Common myeloid progenitor, CD34-positive (primary cell): ENCODE measurements around the gene SPRY2.

Experiments
- CTCF ChIA-PET: fragments of 350-600 bp; sonication (Branson Sonifier 250); formaldehyde crosslinking; loops from one replicate; lab custom pipeline; 2021; ENCODE audit warnings: antibody characterized with exemption; lab: Charles Lee
- POLR2A ChIA-PET: fragments of 350-600 bp; sonication (Branson Sonifier 250); formaldehyde crosslinking; loops from one replicate; lab custom pipeline; 2021; ENCODE audit warnings: antibody characterized with exemption; lab: Charles Lee
- DNase-seq, 3 donors: peaks; one replicate each; pipeline versions ENCODE4 v3.0.0 to v3.0.0-alpha.2; 2013
- H3K27ac ChIP-seq, 2 experiments: 1 replicate in 1 of 2; 2 replicates in 1 of 2; pipeline ENCODE4 v1.7.0; 2013; ENCODE audit warnings: inconsistent platforms in 2 of 2, low read length in 2 of 2, mild to moderate bottlenecking in 2 of 2, low read depth in 1 of 2, moderate library complexity in 1 of 2; ENCODE audit not compliant: severe bottlenecking in 2 of 2, insufficient read depth in 1 of 2, poor library complexity in 1 of 2
- H3K27me3 ChIP-seq, 5 experiments: replicated peaks in 2 of 5; 1 replicate in 3 of 5; 2 replicates in 2 of 5; pipeline versions ENCODE4 v1.6.1 to v1.7.0; 2013; ENCODE audit warnings: low read length in 4 of 5, mild to moderate bottlenecking in 2 of 5, moderate library complexity in 2 of 5, inconsistent platforms in 1 of 5; ENCODE audit not compliant: insufficient read depth in 5 of 5, control insufficient read depth in 4 of 5
- H3K36me3 ChIP-seq, 4 experiments: 1 replicate in 2 of 4; 2 replicates in 2 of 4; pipeline versions ENCODE4 v1.6.1 to v1.7.0; 2013; ENCODE audit warnings: low read length in 3 of 4, control low read depth in 1 of 4, mild to moderate bottlenecking in 1 of 4; ENCODE audit not compliant: control insufficient read depth in 4 of 4, insufficient read depth in 4 of 4
- H3K4me1 ChIP-seq, 4 experiments: 1 replicate in 3 of 4; 2 replicates in 1 of 4; pipeline versions ENCODE4 v1.6.1 to v1.7.1; 2013; ENCODE audit warnings: low read length in 3 of 4, mild to moderate bottlenecking in 3 of 4, control low read depth in 1 of 4, inconsistent platforms in 1 of 4, moderate library complexity in 1 of 4; ENCODE audit not compliant: control insufficient read depth in 4 of 4, insufficient read depth in 4 of 4; ENCODE audit errors: control extremely low read depth in 1 of 4
- H3K4me3 ChIP-seq, 7 experiments: 1 replicate in 4 of 7; 2 replicates in 3 of 7; pipeline versions ENCODE4 v1.5.1 to v1.7.0; 2013; ENCODE audit warnings: mild to moderate bottlenecking in 7 of 7, low read length in 6 of 7, moderate library complexity in 6 of 7, inconsistent platforms in 2 of 7, low read depth in 2 of 7, control low read depth in 1 of 7; ENCODE audit not compliant: insufficient read depth in 4 of 7, control insufficient read depth in 1 of 7; ENCODE audit errors: extremely low read depth in 1 of 7
- H3K9me3 ChIP-seq, 5 experiments: 1 replicate in 4 of 5; 2 replicates in 1 of 5; pipeline versions ENCODE4 v1.6.1 to v1.7.1; 2013; ENCODE audit warnings: low read length in 4 of 5, mild to moderate bottlenecking in 2 of 5, inconsistent platforms in 1 of 5, low read depth in 1 of 5, moderate library complexity in 1 of 5; ENCODE audit not compliant: control insufficient read depth in 4 of 5, insufficient read depth in 2 of 5; ENCODE audit errors: control extremely low read depth in 1 of 5
- WGBS: methylation state at CpG from one replicate; pipeline ENCODE4 v1.1.5; 2013; ENCODE audit not compliant: insufficient coverage; 5-methylcytosine and 5-hydroxymethylcytosine counted together

SPRY2 gene

GRCh38 chr13:80307401-80307987 is 33.4 kb downstream of the SPRY2 start:
- CTCF ChIA-PET: no interaction called here
- Histone ChIP-seq H3K27ac (no peak overlapping the region), H3K36me3 (no peaks in the 10 kb centered on the region), H3K4me1 (no peaks in the 10 kb centered on the region), H3K27me3 (no peaks in the 10 kb centered on the region), H3K4me3 (no peak overlapping the region), H3K9me3 (no peaks in the 10 kb centered on the region)
- 100% methylated on average over 3 of the region's 9 CpGs for WGBS
- no peak for DNase-seq
- POLR2A ChIA-PET: no interaction called here

GRCh38 chr13:80306337-80306972 is 34.5 kb downstream of the SPRY2 start:
- CTCF ChIA-PET: no interaction called here
- POLR2A ChIA-PET: no interaction called here
- Histone ChIP-seq H3K36me3 (no peaks in the 10 kb centered on the region), H3K27ac (no peak overlapping the region), H3K9me3 (no peaks in the 10 kb centered on the region), H3K4me3 (no peak overlapping the region), H3K27me3 (no peaks in the 10 kb centered on the region), H3K4me1 (no peaks in the 10 kb centered on the region)
- no peak for DNase-seq
- WGBS: 80% methylated on average over 1 of the region's 3 CpGs

GRCh38 chr13:80305737-80306136 is 35.2 kb downstream of the SPRY2 start:
- Histone ChIP-seq H3K4me1 (no peaks in the 10 kb centered on the region), H3K36me3 (no peaks in the 10 kb centered on the region), H3K27me3 (no peaks in the 10 kb centered on the region), H3K27ac (no peak overlapping the region), H3K9me3 (no peaks in the 10 kb centered on the region), H3K4me3 (no peak overlapping the region)
- CTCF ChIA-PET: no interaction called here
- no peak for DNase-seq
- POLR2A ChIA-PET: interaction anchor here (0.6 kb wide), 1 partner anchor 256 kb away, joined by 6 read pairs; no protein-coding TSS in a partner anchor
- WGBS: no CpG with 5 or more reads among the region's 1 CpG

- POLR2A ChIA-PET: no interaction called here
- Histone ChIP-seq H3K9me3 (no peaks in the 10 kb centered on the region), H3K36me3 (no peaks in the 10 kb centered on the region), H3K27me3 (no peaks in the 10 kb centered on the region), H3K4me1 (no peaks in the 10 kb centered on the region), H3K27ac (no peak overlapping the region), H3K4me3 (no peak overlapping the region)
- no peak for DNase-seq
- 100% methylated on average over 6 of the region's 6 CpGs for WGBS
- CTCF ChIA-PET: no interaction called here
Observed at GRCh38 chr13:80303225-80303811, 37.6 kb downstream of the SPRY2 start.

GRCh38 chr13:80299046-80299445 is 41.9 kb downstream of the SPRY2 start:
- POLR2A ChIA-PET: no interaction called here
- H3K4me1 ChIP-seq: peaks cover 0 to 5% (median 0%) of the 10 kb centered on the region in 4 experiments
- H3K36me3 ChIP-seq: no peaks in the 10 kb centered on the region
- no peaks in the 10 kb centered on the region for H3K9me3 ChIP-seq
- no peak for DNase-seq
- CTCF ChIA-PET: interaction anchor here (1.2 kb wide), 1 partner anchor 20 kb away, joined by 3 read pairs; no protein-coding TSS in a partner anchor
- H3K27ac ChIP-seq: no peak overlapping the region
- no peak overlapping the region for H3K4me3 ChIP-seq
- no peaks in the 10 kb centered on the region for H3K27me3 ChIP-seq

- Histone ChIP-seq H3K4me3 (no peak overlapping the region), H3K4me1 (peaks cover 0 to 5% (median 0%) of the 10 kb centered on the region in 4 experiments), H3K27me3 (no peaks in the 10 kb centered on the region), H3K36me3 (no peaks in the 10 kb centered on the region), H3K9me3 (no peaks in the 10 kb centered on the region), H3K27ac (no peak overlapping the region)
- WGBS: no CpG with 5 or more reads among the region's 2 CpGs
- ChIA-PET CTCF (interaction anchor here (0.6 kb wide), 1 partner anchor 640 kb away, joined by 3 read pairs; no protein-coding TSS in a partner anchor), POLR2A (interaction anchor here (0.6 kb wide), 1 partner anchor 425 kb away, joined by 4 read pairs; no protein-coding TSS in a partner anchor)
- DNase-seq: no peak
Observed at GRCh38 chr13:80297503-80297902, 43.4 kb downstream of the SPRY2 start.

GRCh38 chr13:80297094-80297493 is 43.8 kb downstream of the SPRY2 start:
- CTCF ChIA-PET: interaction anchor here (0.6 kb wide), 1 partner anchor 639 kb away, joined by 3 read pairs; no protein-coding TSS in a partner anchor
- Histone ChIP-seq H3K27ac (no peak overlapping the region), H3K9me3 (no peaks in the 10 kb centered on the region), H3K36me3 (no peaks in the 10 kb centered on the region), H3K4me1 (peaks cover 0 to 5% (median 0%) of the 10 kb centered on the region in 4 experiments), H3K27me3 (no peaks in the 10 kb centered on the region), H3K4me3 (no peak overlapping the region)
- POLR2A ChIA-PET: interaction anchor here (0.6 kb wide), 1 partner anchor 425 kb away, joined by 4 read pairs; no protein-coding TSS in a partner anchor
- DNase-seq: no peak
